ENCODE data around the gene PGP.
"Not testable (repeated sequence)": the region's sequence is repeated elsewhere in the genome, so short reads cannot be mapped to it uniquely, and the experiment has no call there.

Gene PGP, protein sequence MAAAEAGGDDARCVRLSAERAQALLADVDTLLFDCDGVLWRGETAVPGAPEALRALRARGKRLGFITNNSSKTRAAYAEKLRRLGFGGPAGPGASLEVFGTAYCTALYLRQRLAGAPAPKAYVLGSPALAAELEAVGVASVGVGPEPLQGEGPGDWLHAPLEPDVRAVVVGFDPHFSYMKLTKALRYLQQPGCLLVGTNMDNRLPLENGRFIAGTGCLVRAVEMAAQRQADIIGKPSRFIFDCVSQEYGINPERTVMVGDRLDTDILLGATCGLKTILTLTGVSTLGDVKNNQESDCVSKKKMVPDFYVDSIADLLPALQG

DNA sequence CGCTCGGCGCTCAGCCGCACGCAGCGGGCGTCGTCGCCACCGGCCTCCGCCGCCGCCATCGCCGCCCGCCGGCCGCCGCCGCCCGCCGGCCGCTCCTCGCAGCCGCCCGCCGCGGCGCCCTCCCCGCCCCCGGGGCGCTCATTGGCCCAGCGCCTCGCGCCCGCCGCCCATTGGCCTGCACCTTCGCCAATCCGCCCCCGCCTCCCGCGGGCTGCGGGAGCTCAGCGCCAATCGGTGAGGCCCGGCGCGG is at the start of gene PGP:
TSS of gene PGP (minus strand) at position 122 of the 250 bp plus-strand sequence. CDS start at position 59, 63 bp downstream.
- DNase-seq (ENCODE audit: low spot score), result peak; percentile 99

DNA sequence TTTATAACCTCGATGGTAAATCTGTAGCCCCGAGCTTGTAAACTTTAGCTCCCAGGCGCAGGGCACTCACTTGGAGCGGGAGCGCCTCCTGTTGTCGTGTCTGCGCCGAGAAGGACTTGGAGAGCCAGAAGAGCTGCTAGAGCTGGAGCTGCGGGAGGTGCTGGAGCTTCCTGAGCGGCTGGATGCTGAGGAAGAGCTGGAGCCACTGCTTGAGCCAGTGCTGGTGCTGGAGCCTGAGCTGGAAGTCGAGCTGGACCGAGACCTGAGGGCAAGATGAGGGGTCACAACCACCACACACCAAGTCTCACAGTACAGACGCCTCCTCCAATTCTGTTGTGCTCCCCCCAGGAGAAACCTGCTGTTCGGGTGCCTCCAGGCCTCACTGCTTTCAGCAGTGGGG is 48.4 kb upstream of the PGP start:
- DNase-seq (ENCODE audit: low spot score), result not testable (repeated sequence)

DNA sequence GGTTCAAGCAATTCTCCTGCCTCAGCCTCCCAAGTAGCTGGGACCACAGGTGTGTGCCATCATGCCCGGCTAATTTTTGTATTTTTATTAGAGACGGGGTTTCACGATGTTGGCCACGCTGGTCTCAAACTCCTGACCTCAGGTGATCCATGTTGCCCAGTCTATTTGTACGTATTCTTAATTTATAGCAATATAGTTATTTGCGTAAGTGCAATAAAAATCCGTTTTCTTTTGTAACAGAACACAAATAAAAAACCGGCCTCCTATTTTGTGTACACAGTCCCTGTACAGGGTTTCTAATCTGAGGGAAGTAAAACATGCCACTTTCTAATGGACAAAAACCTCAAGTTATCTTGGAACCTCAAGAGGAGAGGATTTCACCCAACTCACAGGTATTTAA is 45.6 kb upstream of the PGP start:
- DNase-seq (ENCODE audit: low spot score), result no peak

DNA sequence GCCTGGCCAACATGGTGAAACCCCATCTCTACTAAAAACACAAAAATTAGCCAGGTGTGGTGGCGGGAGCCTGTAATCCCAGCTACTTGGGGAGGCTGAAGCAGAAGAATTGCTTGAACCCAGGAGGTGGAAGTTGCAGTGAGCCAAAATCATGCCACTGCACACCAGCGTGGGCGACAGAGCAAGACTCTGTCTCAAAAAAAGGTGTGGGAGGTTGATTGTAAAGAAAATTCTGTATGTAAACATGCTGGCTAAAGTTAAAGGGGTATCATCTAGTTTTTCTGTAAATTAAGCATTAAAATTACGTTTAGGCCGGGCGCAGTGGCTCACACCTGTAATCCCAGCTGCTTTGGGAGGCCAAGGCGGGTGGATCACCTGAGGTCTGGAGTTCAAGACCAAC is 43.9 kb upstream of the PGP start:
- not testable (repeated sequence) for DNase-seq (ENCODE audit: low spot score)

DNA sequence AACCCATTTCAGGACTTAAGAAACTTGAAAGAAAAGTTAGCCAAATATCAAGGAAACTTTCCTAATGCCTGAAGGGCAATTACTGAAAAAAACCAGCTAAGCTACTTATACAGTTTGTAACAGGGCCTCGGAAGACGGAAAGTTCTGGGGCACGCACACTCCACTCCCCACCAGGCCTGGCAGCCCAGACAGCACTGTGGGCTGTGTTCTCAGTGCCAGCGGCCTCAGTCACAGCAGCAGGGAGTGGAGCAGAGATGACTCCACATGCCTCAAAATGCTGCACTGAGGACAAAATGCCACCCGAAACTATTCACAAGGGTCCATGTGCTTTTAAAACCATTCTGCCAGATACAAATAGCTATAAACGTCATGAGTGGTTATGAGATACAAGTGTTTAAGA is 43.1 kb upstream of the PGP start:
- peak; percentile 5 for DNase-seq (ENCODE audit: low spot score)

DNA sequence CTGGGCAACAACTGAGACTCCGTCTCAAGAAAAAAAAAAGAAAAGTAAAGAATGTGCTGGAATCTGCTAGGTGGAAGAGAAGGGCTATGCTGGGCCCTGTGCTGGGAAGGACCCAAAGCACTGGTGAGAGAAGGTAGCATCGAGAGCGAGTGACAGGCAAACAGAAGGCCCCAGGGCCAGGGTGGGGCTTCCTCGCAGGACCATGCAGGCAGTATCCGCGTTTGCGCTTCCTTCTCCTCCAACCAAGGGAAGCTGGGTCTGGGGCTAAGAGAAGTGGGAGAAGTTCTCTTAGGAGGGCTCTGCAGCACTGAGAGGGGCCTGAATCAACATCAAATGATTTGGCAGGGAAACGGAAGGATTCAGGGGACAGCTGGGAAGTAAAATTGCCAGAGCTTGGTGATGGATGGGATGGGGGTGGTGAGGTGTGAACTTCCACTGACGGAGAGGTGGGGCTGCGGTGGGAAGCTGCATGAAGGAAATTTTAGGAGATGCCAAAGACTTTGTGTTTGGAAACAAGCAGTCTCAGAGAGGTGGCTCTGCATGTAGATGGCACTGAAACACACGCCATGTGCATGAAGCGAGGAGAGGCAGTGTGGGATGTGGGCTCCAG is 42.0 kb upstream of the PGP start:
- DNase-seq (ENCODE audit: low spot score), result peak; percentile 2

DNA sequence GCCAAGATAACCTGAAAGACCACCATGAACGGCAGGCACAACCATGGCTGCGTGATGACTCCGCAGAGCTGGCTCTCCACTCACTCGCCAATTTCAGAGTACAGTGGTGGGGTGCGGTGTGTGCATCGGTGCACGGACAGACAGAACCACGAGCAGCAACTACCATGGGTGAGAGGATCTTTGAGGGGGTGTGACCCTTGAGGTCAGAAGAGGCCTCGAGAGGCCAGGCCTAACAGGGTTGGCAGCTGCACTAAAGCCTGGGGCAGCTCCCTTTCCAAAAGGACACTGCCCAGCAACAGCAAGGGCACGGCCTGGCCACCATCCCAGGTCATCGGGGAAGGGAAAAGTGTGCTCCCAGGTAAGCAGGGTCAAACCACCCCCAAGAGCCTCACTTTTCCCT is 38.7 kb upstream of the PGP start:
- no peak for DNase-seq (ENCODE audit: low spot score)

DNA sequence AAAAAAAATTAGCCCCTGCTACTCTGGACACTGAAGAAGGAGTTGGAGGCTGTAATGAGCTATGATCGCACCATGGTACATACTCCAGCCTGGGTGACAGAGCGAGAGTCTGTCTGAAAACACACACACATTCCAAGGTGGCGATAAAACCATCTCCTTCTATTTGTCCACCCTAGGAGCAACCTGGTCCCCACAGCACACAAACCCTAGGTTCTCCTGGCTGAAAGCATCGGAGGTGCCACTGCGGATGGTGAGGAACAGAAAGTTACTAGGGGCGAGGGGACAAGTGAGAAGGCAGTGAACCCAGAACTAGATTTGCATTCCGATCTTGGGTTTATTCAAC is 38.1 kb upstream of the PGP start:
- DNase-seq (ENCODE audit: low spot score), result no peak

DNA sequence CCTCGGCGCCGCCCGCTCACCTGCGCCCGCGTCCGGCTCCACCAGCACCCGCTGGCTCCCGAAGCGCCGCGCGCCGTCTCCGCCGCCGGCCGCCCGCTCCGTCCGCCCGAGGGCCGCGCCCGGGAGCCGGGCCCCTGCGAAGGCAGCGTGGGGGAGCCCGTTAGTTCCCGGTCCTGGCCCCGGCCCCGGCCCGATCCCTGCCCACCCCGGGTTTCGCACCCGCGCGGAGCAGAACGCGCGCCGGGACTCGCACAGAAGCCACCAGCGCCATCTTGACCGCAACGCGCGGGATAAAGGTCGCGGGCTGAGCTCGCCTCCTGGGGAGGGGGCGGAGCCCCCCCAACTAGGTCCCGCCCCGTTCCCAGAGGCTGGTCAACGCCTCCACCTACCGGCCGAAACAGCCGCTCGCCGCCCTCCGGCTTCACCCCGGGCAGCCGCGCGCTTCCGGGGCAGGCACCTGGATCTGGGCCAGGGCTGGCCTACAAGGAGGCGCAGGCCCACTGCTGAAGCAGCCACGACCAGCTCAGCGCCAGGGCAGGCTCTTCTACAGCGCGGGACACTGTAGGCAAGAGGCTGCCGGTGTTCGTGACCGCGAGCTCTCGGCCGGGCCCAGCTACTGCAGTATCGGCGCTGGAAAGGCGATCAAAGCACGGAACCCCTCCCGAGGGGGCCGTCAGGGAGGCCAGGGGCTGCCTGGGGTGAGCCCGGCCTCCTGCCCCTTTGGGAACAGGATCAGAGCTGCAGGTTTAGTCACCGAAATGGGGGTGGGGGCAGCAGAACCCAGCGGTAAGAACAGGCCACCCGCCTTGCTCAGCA is 36.9 kb upstream of the PGP start, which contains the start of gene ECI1:
TSS of gene ECI1 (minus strand) at position 292 of the 816 bp plus-strand sequence. CDS start at position 271, 21 bp downstream.
- DNase-seq (ENCODE audit: low spot score), result peak; percentile 97

DNA sequence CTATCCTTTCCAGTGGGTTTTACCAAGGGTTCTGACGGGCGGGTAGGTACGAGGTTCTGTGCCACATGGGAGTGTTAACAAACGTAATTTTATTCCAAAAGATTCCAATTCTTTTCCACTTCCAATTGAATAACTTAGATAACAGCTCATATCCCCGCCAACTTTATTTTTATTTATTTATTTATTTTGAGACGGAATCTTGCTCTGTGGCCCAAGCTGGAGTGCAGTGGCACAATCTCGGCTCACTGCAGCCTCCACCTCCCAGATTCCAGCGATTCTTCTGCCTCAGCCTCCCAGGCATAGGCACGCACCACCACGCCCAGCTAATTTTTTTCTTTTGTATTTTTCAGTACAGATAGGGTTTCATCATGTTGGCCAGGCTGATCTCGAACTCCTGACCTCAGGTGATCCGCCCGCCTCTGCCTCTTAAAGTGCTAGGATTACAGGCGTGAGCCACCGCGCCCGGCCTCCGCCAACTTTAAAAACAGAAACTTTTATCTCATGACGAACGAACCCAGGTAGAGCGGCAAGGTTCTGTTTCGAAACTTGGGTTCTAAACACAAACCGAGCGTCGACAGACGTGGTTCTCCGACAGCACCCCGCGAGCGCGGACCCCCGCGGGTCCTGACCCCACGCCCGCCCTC is 36.1 kb upstream of the PGP start:
- DNase-seq (ENCODE audit: low spot score), result no peak

DNA sequence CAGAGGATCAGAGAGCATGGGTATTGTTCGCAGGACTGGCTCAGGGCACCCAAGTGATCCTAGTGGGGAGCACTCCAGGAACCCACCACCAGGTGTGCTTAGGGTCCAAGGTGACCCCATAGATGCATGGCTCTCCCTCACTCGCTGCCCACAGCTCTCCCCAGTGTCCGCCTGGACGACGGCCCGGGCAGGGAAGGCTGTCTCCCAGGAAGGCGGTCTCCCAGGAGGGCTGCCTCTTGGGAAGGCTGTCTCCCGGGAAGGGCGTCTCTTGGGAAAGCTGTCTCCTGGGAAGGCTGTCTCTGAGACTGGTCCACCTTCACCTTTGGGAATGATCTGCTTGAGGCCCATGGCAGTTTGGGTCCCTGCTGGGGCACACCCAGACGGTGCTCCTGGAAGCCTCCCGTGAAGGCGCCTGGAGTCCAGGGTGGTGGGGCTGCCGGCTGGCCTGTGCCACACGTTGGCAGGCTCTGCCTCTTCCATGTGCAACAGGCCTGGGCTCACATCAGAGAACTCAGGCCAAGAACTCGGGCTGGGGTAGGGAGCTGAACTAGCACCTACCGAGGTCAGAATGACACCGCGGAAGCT is 31.8 kb upstream of the PGP start:
- DNase-seq (ENCODE audit: low spot score), result peak; percentile 60

DNA sequence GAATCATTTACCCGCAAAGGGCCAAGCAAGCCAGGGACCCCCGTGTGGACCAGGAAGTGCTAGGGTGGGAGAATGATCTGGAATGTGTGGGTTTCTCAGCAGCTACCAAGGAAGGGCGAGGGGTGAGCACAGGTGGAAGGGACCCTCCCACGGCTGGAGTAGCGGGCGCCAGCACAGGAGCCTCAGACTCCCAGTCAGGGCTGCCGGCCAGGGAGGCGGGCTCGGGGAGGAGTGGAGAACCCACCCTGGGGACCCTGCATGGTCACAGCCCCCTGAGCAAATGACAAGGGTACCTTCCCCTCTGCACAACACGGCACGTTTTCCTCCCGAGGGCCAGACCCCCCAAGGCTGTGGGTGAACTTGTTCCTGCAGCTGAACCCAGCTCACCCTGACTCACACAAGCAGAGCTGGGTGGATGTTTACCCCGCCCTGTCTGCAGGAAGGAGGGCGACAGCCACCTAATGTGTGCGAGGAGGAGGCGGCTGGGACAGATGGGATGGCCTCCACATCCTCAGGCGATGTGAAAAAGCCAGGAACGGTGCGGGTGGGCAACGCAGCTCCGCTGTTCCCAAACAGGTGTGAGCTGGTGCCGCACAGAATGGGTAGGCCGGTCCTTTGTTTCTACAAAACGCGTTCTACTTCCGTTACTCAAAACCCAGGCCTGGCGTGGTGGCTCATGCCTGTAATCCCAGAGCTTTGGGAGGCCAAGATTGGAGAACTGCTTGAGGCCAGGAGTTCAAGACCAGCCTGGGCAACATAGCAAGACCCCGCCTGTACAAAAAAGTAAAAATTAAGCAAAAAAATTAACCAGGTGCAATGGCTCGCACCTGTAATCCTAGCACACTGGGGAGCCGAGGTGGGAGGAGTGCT is 30.5 kb upstream of the PGP start:
- DNase-seq (ENCODE audit: low spot score), result peak; percentile 17

DNA sequence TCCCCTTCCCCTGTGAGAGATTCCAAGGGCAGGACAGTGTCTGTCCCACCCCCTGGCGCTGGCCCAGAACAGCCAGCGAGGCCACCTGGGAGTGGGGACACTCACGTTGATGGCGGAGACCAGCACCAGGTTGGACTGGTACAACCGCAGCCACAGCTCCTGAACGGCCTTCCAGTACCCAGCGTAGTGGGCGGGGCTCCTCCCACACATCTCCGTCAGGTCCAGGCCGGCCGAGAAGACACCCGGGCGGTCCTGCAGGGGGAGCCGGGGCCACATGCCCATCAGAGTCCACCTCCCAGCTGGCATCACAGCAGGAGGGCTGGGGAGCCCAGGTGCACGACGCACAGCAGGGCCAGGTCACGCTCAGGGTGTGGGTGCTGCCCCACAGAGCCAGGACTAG is 29.7 kb upstream of the PGP start:
- peak; percentile 40 for DNase-seq (ENCODE audit: low spot score)

DNA sequence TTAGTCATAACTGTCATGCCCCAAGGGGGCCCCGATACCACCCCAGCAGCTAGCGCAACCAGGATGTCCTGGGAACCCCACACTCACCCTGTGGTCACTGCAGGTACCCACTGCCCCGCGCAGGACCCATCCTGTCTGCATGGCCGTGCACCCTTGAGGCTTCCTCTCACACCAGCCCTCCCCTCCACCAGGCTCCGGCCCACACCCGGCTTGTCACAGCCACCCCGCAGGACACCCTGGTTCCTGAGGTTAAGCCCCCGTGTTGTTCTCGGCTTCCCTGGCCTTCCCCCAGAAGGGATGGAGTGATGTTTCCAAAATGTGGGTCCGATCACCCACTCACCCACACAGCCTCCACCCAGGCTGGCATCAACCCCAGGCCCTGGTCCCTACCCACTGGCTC is 29.1 kb upstream of the PGP start:
- peak; percentile 21 for DNase-seq (ENCODE audit: low spot score)

DNA sequence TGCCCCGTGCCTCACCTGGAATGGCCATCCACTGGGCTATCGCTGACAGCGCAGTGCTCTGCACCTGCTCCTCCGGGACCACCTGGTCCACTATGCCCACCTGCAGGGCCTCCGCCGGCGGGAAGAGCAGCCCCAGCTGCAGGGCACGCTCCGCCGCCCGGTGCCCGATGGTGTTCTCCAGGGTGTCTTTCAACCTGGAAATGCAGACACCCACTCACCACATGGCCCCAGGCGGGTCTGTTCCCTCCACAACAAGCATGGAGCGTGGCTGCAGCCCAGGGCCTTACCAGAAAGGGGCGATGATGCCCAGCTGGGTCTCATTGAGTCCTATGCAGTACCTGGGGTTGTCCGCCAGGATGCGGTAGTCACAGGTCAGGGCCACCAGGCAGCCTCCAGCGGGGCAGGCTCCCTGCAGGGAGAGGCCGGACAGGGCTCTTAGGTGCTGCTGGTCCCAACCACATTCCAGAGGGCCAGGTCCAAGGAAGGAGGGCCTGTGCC is 28.4 kb upstream of the PGP start:
- DNase-seq (ENCODE audit: low spot score), result peak; percentile 32

DNA sequence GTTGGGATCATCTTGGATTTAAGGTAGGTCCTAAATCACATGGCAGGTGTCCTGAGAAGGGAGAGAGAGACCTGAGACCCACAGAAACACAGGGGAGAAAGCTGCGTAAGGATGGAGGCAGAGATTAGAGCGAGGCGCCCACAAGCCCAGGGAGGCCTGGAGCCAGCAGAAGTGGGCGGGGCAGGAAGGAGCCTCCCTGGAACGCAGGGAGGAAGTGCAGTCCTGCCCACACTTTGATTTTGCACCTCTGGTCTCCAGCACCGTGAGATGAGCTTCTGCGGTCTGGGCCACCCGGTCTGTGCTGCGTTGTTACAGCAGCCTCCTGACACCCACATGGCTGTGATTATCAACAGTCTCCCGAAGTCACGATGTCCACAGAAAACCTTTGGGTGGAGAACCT is 28.0 kb upstream of the PGP start:
- peak; percentile 20 for DNase-seq (ENCODE audit: low spot score)

DNA sequence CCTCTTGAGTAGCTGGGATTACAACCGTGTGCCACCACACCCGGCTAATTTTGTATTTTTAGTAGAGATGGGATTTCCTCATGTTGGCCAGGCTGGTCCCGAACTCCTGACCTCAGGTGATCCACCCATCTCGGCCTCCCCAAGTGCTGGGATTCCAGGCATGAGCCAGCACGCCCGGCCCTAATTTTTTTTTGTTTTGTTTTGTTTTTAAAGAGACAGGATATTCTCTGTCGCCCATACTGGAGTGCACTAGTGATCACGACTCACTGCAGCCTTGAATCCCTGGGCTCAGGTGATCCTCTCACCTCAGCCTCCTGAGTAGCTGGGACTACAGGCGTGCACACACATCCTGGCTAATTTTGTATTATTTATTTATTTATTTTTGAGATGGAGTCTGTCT is 25.7 kb upstream of the PGP start:
- DNase-seq (ENCODE audit: low spot score), result not testable (repeated sequence)

DNA sequence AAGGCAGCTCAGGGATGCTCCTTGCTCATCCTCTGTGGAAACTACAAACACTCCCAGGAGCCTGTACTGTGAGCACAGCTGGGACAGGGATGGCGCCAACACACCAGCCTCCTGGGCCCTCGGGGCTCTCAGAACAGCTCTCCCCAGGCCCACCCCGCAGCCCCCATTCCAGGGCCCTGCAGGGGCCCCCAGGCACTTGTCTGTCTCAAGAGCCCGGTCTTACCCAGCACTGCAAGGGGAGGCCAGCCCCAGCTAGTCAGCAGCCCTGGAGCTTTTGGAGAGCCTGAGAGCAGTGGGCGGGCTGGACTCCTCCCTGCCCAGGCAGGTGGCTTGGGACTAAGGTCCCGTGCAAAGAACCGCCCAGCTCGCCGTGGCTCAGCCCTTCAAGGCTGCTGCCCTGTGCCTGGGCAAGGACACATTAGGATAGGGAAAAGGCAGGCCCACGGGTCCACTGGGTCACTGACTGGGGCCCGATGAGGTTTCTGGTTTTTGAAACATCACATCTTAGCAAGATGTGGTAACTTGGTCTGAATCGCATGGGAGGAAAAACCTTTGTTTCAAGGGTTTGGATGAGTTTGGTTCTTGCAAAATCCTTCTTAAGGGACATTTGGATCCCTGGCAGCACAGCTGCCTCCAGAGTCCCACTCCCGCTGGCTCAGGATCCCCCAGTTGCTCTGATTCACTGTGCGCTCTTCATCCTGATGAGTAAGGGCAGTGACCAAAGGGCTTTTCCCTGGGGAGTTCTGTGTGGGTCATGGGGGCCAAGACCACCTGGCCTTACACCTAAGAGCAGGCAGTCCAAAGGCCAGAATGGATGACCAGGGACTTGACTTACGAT is 24.4 kb upstream of the PGP start:
- peak; percentile 38 for DNase-seq (ENCODE audit: low spot score)

DNA sequence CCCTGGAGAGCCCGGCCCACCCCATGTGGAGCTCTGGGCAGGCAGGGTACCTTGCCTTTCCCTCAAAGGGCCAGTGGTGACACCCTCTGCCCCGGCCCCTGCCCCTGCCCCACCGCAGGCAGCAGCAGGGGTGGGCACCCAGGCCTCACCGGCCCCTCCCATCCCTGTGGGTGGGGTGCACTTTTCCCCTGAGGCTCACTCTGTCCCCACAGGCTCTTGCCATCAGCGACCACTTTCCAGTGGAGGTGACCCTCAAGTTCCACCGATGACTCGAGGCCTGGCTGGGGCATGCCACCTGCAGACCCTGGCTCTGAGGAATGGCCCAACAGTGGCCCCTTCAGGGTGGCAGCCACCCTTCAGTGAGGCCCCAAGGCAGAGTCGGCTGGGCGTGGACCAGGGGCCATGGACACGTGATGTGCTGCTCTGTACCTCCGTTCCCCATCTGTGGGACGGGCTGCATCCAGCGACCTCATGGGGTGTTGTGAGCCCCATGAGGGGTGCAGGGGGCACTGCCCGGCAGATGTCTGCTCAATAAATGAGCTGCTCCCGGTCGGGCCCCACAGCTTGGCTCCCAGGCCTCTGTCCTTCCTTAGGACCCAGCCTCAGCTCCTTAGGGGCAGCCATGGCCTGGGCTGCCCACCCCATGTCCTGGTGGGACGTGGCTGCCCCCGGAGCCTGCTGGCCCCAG is 23.7 kb upstream of the PGP start:
- DNase-seq (ENCODE audit: low spot score), result peak; percentile 37
